HG02798 (cell line): Measurements from ENCODE around the gene WIPI1.

Experiments
- ATAC-seq: cut with Tn5 transposase; IDR thresholded peaks from one replicate; pipeline ENCODE4 v1.9.1; 2021; ENCODE audit warnings: mild to moderate bottlenecking; ENCODE audit not compliant: unreplicated experiment, poor library complexity

Gene WIPI1

DNA sequence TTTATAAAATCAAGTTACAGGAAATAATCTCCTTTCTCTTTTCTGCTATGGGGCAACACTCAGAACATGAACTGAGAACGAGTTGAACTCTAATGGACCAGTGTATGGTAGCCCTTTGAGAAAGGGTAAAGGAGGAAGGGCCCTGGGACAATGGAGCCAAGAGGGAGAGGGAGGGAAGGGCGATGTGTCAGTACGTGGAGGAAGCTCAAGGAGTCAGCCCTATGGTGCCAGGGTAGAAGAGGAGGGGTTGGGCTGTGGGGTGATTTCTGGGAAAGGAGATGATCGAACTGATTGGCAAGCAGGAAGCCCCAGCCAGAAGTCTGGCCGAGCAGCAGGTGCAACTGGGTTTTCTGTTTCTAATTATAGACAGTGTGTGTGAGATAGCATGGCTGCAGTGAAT is 4.3 kb upstream of the WIPI1 start:
- ATAC-seq = no peak

DNA sequence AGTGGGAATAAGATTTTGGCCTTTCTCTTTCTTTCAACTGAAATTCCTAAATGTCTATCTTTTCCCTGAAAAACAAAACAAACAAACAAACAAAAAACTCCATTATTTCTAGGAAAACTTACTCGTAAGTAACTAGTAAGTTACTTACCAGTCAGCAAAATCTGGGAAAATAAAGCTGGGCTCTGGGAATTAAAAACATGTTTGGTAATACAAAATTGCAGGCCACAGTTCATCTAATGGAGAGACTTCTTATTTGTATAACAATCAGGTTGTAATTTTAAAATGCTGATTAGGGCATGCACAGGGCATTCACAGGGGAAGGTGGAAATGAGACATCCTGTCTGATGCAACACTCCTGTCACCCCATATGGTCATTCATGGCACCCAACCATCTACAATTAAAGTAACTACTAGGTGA is 3.8 kb upstream of the WIPI1 start:
- ATAC-seq = no peak

DNA sequence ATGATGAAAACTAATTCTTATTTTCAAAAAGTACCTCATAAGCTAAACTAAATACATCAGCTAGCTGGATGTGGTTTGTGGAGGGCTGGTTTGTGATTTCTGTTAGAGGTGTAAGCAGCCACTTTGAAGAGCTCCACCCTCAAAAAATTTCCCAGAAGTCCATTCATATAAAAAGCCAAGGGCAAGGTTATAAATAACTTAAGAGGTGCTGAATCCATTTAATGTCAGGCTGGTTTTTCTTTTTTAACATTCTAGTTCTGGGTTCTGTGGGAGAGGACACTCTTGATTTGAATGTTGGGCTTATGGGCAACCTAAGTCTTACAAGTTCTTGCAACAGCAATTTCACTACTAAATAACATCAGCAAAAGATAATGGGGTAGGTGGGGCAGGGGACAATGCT is 3.4 kb upstream of the WIPI1 start:
- no peak for ATAC-seq

DNA sequence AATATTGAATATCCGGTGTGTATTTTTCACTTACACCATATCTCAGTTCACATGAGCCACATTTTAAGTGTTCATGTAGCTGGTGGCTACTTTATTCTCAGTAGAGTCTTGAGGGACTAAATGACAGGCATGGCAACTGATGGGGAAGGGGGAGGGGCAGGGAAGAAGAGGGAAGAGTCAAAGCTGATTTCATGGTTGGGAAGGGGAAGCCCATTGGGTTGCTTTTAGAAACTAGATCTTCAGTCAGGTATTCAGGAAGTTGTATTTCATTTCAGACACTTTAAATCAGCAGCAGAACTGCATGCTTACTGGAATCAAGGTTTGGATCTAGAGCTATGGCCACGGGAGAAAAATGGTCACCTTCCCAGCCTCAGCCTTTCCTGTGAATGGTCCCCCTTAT is 2.9 kb upstream of the WIPI1 start:
- ATAC-seq = no peak

DNA sequence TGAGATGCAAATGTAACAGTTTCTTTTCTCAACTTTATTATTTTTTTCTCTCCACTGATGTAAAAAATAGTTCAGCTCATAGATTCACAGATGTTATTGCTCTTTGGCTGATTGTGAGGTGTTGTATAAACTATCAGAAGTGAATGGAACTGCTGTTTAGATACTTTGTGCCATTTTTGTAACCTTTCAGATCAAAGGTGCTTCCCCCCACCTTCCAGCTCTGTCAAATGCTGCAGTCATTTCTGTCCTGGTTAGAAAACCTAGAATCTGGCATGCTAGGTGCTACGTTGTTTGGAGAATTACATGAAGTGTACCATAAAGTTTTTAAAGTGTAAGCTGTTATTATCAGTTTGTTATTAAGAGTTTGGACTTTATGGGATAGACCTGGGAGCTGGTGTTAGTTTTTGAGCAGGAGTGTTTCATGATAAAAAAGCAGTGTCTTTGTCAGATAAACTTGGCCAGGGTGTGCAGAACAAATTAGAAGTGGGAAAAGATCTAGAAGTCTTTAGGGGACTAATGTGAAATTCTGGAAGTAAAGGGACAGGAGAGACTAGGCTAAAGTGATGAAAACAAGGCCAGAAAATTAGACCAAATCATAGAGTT is 1.8 kb upstream of the WIPI1 start:
- ATAC-seq = peak; percentile 26

DNA sequence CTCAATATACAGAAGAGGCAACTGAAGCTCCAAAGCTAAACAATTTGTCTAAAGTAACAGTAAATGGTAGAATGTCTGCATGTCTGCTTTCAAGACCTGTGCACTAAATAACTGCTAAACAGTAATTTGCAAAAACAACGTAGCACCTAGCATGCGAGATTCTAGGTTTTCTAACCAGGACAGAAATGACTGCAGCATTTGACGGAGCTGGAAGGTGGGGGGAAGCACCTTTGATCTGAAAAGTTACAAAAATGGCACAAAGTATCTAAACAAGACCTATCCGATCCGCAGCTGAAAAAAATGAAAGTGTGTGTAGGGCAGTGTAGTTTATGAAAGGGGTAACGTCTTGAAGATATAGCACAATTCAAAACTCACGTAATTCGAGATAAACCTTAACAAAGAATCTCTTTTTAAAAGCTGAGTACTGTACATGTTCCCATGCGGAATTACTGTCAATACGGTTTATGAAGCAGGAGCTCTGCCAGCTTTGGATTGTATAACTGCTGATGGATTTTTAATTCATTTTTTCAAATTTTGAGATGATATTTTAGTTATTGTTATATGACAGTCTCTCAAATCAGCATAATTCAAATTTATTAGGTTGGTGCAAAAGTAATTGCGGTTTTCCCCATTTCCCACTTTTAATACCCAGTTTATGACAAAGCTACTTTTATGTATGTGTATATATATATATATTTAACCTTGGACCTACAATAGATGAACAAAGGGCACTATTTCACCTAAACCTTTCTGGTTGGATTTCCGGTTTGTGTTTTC is 1.2 kb upstream of the WIPI1 start:
- no peak for ATAC-seq

DNA sequence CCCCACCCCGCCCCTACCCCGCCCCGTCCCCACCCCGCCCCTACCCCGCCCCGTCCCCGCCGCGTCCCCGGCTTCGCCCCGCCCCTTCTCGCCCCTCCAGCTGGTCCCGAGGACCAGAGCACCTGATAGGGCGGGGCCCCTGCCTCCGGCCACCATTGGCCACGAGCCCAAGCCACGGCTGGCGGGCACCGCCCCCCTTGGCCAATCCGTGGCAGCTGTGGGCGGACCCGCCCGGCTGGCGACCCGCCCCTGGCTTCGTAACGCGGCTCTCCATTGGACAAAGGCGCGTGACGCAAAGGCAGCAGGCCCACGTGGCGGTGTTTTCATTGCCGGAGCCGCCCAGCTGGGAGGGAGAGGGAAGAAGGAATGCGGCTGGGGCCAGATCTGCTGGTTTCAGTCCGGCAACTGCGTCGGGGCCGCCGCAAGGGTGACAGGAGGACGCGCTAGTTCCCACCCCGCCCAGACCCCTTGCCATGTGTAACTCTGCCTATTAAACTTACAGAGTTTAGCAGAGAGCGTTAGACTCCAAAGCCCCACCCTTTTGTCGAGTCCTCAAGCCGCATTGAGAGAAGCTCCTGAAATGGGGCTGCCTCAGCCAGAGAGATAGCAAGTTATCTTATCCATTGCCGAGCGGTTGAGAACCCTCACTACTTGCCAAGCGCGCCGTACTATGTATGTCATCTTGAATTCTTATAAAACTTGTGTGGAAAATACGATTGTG is 403 bp upstream of the WIPI1 start:
- ATAC-seq = peak; percentile 84

DNA sequence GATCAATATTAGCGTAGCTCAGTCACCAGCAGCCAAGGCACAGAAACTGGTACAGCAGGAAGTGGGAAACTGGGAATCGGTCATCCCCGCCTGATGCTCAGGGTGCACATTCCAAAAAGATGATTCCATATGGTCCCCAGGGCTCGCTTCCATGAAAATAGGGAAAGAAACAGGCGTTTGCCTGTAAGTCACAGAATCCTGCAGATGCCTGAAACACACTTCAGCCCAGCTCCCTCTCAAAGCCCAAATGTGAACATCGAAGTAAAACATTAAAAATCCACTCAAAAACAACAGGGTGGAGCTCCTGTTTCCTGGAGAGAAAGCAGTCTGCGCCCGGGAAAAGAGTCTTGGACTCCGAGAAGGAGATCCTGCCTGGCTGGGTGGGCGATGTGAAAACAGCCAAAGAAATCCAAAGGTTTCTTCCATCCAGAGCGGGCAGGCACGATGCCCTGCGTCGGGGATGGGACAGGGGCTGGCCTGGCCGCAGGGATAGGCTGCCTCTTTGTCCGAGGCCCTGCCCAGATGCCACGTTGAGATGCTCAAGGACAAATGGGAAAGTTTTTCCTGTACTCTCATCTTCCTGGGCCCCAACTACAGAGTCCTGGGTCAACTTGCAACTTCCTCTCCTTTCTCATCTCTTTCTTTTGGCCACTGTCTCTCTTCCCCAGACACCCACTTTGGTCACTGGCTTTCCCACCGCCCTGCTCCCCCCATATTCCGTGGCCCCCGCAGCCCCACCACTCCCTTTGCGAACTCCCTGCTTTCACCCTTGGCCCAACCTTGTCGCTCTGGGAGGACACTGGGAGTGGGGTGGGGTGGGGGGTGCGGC is 743 bp downstream of the WIPI1 start:
- no peak for ATAC-seq

DNA sequence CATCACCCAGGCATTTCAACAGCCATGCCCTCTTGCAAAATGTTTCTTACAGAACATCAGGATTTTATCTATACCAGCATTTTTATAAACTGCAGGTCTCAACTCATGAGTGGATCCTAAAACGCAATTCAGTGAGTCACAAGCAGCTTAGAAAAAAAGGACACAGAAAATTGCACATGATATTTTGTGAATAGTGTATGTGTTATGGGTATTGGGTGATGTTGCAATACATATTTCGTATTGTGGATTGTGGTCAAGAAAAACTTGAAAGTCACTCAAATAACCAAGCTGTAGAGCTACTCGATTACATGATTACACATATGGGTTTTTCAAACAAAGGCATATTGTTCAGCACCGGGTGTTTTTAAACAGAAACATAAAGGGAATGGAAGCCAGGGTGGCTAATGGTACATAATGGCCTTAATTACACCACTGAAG is 1.4 kb downstream of the WIPI1 start:
- no peak for ATAC-seq

DNA sequence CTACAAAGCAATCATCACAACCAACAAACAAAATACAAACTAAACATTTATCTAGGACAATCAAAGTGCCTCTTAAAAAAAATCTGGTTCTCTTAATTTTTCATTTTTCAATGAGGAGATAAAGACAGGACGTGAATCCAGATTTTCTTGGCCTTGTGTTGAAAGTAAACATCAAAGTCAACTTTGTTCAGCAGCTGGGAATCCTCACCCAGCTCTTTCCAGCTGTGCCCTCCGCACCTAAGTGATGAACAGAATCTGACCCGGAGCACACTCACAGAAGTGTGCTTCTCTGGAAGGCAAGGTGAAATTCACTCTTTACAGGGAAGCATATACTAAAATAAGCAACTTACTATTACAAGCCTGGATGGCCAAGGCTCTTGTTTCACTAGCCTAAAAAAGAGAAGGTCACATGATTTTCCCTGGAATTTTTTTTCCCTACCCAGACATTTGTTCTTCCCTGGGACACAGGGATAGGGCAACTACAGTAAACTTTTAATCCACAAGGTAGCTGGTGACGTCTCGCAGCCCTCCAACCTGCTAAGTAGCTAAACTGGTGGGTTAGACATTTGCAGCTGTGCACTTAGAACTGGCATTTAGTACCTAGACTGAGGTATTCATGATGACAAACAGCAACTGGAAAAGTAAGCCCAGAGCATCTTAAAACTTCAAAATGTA is 3.2 kb downstream of the WIPI1 start:
- no peak for ATAC-seq

DNA sequence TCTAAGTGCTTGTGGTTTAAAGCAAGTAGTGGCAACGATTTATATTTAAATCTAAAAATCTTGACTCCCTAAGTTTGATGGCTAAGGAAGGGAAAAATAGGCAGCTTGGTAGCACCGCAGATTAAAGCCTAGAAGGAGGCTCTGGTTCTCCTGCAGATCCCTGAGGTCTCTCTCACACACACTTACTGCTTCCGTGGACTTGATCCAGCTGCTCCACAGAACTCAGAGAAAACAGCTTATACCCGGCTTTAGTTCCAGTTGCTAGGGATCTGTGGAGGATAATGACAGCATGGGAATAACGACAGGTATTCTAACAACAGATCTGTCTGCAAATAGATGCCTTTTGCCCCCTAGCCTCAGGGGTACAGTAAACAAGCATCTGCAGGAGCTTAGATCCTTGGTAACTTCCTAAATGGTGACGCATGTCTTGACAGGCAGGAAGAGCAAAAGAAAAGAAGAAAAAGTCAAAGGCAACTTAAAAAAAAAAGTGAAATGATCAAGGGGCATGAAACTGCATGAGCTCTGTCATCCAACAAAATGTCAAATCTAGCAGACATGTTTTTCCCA is 4.5 kb downstream of the WIPI1 start:
- no peak for ATAC-seq

DNA sequence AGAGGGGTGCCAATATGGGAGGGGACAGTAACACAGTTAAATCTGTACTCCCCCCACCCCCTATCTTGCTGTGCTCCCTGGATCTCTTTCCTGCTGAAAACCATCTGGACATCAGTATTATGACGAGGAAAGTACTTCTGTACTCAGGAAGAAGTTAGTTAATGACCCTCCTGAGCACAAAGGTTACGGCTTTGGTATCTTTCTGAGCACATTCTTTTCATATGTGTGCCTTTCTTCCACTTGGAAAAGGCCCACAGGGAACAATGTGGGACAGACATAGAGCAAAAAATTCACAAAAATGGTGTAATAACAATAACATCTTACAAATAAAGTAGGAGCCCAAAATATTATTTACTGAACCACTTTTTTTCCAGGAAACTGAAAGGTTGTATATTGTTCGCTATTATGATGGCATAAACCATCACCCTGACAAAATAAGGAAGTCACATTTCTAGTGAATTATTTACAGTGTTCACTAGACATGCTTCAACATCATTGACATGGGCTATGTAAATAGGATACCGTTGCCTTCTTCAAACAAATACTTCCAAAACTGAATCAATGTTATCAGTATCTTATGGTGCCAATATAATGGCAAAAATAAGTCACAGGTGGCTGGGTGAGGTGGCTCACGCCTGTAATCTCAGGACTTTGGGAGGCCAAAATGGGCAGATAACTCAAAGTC is 5.5 kb downstream of the WIPI1 start:
- ATAC-seq = no peak

DNA sequence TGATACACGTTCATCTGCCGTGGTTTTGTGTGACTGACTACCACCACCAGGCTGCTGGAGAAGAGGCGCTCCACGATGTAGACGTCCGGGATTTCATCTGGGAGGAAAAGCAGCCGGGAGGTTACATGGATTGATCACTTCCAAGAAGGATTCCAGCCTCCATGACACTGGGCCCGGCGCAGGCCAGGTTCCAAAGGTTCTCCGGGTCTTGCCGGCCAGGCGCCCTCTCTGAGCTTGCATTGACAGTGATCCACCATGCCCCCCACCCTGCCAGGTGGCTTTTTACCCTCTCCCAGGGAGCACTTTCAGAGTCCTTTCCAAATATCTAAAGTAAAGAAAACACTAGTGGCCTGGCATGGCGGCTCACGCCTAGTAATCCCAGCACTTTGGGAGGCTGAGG is 6.5 kb downstream of the WIPI1 start:
- no peak for ATAC-seq

DNA sequence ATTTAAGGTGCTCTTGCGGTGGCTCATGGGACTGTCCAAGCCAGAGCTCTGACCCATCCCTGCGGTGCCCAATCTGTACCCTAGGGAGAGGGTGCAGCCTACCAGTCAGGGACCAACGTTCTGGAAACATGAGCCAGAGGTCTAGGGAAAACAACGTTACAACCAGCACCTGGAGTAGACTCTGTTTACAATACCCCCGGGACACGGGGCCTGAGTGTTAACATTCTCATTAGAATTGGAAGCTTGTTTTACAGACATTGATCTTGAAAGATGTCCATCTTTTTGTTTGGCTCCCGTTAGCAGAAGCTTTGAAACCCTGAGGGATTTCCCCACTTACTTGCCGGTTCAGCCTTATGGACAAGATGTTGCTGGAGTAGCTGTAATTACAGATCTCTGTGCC is 6.9 kb downstream of the WIPI1 start:
- no peak for ATAC-seq

DNA sequence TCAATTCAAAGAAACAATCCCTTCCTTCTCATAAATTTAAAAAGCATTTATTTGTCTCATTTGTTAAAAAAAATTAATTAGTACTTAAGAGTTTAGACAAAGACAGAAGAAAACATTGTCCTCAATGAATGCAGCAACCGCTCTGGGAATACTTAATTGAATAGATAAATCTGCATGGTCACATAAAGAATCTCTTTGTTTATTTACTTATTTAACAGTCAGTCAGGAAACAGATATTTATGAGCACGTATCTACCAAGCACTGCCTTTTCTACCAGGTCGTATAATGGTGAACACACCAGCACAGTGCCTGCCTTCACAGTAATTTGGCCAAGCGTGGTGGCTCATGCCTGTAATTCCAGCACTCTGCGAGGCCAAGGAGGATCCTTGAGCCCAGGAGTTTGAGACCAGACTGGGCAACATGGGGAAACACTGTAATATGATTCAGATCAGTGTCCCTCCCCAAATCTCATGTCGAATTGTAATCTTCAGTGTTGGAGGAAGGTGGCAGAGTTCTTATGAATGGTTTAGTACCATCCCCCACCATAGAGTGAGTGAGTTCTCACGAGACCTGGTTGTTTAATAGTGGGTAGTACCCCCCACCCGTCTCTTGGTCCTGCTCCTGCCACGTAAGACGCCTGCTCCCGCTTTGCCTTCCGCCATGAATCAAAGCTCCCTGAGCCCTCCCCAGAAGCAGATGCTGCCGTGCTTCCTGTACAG is 8.1 kb downstream of the WIPI1 start:
- no peak for ATAC-seq

DNA sequence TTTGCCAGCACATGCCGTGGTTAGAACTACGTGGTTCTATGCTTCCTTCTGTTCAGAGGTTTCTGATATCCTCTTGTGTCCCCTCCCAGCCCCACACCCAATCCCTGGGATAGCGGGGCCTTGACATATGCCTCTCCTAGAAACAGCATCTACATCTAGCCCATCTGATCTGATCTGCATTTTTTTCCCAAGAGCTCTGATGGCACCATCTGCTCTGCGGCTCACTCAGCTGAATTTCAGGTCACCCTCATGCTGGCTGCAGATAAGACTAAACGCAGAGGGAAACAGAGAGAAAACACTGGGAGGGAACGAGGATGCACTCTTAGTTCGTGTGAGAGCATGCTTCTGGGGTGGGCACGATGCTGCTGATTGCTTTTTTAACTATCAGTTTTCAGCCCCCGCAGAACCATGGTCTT is 10.7 kb downstream of the WIPI1 start:
- no peak for ATAC-seq

DNA sequence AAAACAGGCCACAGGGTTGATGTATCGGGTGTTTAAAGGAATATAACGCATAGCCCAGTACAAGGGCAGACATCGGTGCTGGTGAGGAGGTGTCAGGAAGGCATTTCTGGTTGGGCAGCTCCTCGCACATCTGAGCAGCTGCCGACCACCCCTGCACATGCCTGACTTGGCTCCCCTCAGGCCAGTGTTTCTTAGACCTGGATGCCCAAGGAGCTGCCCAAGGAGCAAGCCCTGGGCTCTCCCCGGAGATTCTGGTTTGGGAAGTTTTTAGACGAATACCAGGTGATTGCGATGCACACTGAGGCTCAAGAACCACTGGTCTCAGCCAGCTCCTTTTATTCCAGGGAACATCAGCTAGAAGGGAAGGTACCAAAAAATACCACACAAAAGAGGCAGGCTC is 11.6 kb downstream of the WIPI1 start:
- ATAC-seq = no peak

DNA sequence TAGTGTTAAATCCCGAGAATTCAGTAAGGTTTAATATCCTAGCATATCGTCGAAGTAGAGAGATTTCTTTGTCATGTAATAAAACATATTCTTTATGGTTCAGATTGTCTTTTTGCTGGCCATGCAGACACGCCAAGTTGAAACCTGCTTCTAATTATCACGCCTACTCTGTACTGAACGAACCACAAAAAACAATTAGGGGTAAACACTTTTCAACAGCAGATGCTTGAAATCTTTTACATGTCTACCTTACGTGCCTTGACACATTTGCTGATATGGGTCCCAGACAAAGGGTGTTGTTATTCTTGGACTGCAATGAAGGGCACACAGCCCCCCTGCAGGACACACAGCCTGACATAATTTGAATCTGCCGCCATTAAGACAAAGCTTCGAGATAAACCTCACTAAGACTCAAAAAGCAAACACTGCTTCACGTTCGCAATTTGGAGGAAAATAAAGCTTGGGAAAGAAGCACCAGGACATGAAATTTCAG is 13.3 kb downstream of the WIPI1 start:
- ATAC-seq = no peak
